Fibroblast of lung (primary cell): ENCODE results near the gene LPCAT3.

Experiments
- EZH2 ChIP-seq: IDR thresholded peaks from 2 replicates; pipeline ENCODE4 v1.5.1; 2012; ENCODE audit warnings: low read length, control low read depth, mild to moderate bottlenecking; ENCODE audit errors: missing control alignments
- TF ChIP-seq, protein P1 (sequence below), 2 donors: IDR thresholded peaks in 1 of 2; conservative IDR thresholded peaks in 1 of 2; 1 replicate in 1 of 2; 2 replicates in 1 of 2; pipeline ENCODE4 v1.5.1; 2011 to 2012; ENCODE audit warnings: low read length in 2 of 2, control low read depth in 1 of 2, inconsistent platforms in 1 of 2, low read depth in 1 of 2, mild to moderate bottlenecking in 1 of 2

DNA sequence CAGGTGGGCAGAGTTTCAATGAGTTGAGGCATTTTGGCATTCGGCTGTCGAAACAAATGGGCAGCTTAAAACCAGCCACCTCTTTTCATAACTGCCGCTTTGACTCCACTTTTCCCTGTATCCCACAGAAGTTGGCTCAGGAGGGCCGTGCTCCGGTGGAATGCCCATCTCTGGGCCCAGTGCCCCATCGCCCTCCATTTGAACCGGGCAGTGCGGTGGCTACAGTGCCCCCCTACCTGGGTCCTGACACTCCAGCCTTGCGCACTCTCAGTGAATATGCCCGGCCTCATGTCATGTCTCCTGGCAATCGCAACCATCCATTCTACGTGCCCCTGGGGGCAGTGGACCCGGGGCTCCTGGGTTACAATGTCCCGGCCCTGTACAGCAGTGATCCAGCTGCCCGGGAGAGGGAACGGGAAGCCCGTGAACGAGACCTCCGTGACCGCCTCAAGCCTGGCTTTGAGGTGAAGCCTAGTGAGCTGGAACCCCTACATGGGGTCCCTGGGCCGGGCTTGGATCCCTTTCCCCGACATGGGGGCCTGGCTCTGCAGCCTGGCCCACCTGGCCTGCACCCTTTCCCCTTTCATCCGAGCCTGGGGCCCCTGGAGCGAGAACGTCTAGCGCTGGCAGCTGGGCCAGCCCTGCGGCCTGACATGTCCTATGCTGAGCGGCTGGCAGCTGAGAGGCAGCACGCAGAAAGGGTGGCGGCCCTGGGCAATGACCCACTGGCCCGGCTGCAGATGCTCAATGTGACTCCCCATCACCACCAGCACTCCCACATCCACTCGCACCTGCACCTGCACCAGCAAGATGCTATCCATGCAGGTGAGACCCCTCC lies 79.7 kb downstream of the LPCAT3 start:
- no peak for TF ChIP-seq EZH2
- TF ChIP-seq, protein P1, sequence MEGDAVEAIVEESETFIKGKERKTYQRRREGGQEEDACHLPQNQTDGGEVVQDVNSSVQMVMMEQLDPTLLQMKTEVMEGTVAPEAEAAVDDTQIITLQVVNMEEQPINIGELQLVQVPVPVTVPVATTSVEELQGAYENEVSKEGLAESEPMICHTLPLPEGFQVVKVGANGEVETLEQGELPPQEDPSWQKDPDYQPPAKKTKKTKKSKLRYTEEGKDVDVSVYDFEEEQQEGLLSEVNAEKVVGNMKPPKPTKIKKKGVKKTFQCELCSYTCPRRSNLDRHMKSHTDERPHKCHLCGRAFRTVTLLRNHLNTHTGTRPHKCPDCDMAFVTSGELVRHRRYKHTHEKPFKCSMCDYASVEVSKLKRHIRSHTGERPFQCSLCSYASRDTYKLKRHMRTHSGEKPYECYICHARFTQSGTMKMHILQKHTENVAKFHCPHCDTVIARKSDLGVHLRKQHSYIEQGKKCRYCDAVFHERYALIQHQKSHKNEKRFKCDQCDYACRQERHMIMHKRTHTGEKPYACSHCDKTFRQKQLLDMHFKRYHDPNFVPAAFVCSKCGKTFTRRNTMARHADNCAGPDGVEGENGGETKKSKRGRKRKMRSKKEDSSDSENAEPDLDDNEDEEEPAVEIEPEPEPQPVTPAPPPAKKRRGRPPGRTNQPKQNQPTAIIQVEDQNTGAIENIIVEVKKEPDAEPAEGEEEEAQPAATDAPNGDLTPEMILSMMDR (conservative IDR thresholded peaks at IDR 0.05 in 1 of 2, IDR thresholded peaks at IDR 0.05 in 1 of 2; ENCODE audit: low read depth in 1 of 2, low read length in 2 of 2): no peak
